ENCODE measurements around the gene SMYD3.

The SMYD3 gene

DNA sequence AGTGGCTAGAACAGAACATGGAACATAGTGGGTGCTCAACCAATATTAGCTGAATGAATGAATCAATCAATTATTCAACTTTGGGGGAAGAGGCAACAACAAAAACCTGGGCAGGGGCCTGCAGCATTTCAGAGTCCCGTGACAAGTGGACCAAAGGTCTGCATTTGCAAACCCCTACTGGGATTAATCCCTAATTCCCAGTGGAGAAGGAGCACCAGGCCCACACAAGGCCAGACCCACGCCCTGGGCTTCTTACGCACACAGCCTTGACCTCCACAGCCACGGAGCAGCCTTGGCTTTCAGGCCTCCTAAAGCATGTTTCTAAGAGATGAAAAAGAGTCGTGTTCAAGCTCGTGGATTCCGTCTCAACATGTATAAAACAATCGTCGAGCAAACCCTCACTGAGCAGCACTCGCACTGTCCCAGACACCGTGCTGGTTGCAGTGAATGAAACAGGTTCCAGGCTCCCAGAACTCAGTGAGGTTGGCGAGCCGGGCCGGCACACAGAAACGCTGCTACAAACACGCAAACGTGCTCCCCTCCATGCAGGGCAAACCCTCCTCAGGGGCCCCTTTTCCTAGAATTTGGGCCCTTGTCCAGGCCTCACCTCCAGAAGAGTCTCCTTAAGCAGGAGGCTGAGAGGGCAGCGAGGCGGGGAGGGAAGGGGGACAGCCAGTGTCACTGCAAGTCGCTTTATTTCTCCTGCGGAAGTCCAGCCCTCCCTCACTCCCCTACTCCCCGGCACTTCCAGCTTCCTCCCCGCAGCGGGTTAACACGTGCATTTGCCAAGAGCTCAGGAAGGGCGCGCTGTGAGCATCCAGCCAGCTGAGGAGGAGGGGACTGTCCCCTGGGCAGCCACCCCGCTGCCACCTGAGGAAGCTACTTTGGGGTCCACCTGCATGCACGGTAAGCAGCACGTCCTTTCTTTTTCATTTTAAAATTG lies 795.8 kb downstream of the SMYD3 start:
- TF ChIP-seq POLR2A (IDR thresholded peaks at IDR 0.05; ENCODE audit: low read length), result no peak
- TF ChIP-seq GATA1 (IDR thresholded peaks at IDR 0.05; ENCODE audit: low read depth, low read length), result no peak
- no peak for DNase-seq

DNA sequence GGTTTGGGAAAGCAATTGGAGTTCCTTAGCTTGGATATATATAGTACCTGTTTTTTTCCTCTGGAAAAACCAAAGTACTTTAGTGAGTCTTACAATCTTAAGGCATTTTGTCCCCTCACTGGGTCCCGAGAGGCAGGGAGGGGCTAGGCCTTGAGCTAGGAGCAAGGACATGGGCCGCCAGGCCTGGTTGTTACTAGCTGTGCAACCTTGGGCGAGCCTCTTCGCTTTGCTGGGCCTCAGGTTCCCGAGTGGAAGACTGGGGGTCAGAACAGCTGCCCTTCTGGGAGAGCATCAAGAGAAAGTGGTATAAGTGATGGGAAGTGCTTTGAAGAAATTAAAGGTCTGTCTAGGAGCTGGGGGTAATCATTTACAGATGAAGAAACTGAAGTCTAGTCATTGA lies 799.1 kb downstream of the SMYD3 start:
- no peak for DNase-seq
- TF ChIP-seq GATA1 (IDR thresholded peaks at IDR 0.05; ENCODE audit: low read depth, low read length), result no peak
- TF ChIP-seq POLR2A (IDR thresholded peaks at IDR 0.05; ENCODE audit: low read length), result no peak

DNA sequence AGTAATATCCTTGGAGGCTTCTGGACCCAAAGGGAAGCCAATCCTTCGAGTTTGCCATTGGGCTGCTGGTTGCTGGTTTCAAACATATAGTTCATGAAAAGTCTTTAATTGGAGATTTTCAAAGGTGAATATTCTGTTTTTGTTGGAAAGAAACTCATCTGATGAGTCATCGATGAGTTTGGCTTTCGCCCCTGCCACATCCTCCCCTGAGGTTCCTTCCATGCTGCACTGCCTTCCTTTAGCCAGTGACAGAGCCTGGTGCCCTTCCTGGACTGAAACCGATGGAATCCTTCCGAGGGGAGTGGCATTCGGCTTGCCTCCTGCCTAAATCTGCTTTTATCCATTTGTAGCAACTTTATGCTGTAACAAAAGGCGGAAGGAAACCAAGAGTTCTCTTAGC lies 802.3 kb downstream of the SMYD3 start:
- no peak for DNase-seq
- TF ChIP-seq POLR2A (IDR thresholded peaks at IDR 0.05; ENCODE audit: low read length), result no peak
- no peak for TF ChIP-seq GATA1 (IDR thresholded peaks at IDR 0.05; ENCODE audit: low read depth, low read length)

DNA sequence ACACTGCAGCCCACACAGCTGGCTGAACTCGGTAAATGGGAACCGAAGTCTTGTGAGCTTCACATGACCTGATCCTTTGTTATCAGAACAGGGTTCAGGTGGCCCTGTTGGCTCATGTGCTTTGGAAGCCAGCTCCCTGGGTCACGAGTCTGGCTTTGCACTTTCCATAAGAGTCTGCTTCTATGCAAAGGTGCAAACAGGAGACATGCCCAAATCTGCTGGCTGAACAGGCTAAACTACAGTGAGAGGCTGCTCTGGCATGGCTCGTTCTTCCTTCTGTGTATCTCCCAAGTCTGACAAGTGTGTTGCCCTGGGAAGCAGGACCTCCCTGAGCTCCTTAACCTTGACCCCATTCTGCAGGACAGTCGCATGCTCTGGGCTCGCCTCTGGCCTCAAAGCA lies 802.7 kb downstream of the SMYD3 start:
- TF ChIP-seq POLR2A (IDR thresholded peaks at IDR 0.05; ENCODE audit: low read length) (no peak), GATA1 (IDR thresholded peaks at IDR 0.05; ENCODE audit: low read depth, low read length) (no peak)
- DNase-seq, result no peak

DNA sequence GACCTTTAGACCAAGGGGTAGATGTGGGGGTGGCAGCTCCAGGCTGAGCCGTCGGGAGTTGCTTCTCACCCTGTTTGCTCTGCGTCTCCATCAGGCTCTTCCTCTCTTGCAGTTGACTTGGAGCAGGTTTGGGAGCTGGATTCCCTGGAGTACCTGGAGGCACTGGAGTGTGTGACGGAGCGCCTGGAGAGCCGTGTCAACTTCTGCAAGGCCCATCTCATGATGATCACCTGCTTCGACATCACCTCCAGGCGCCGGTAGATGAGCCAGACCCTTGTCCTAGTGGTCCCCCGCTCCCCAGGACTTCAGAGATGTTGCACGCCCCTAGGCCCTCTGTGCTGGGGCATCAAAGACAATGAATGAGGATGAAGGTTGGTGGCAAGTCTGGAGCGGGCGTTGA lies 804.7 kb downstream of the SMYD3 start:
- DNase-seq, result no peak
- TF ChIP-seq POLR2A (IDR thresholded peaks at IDR 0.05; ENCODE audit: low read length), result no peak

DNA sequence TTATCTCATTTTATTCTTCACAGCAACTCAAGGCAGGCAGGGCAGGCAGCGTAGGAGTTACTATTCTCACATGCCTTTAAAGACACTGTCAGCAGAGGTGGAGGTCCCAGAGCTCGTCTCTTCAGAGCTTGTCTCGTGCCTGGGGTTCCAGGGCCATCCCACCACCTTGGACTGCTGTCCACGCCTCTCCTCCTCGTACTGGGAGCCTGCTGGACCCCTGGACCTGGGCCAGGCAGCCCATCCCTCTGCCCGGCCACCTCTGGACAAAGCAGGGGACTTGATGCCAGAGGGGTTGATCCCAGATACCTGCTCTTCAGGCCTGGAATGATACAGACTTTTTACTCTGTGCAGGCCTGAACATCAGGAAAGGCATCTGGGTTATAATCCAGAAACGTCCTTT lies 805.4 kb downstream of the SMYD3 start:
- no peak for TF ChIP-seq POLR2A (IDR thresholded peaks at IDR 0.05; ENCODE audit: low read length)
- TF ChIP-seq GATA1 (IDR thresholded peaks at IDR 0.05; ENCODE audit: low read depth, low read length), result no peak
- DNase-seq, result no peak

DNA sequence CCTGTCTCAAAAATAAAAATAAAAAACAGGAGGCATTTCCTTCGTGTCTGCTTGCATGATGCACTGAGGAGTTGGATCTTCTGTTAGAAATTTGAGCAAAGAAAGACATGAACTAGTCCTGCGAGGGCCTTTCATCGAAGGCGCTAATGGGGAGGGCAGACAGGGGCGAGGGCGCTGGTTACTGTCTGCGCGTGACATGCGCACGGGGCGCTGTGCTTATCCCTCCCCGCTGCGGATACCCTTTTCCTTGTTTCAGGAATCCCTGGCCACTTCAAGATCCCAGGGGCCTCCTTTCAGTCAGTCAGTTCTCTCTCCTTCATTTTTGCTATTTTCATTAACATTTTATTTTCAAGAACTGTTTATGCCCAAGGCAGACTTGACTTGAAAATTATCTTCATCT lies 806.4 kb downstream of the SMYD3 start:
- DNase-seq, result no peak
- TF ChIP-seq POLR2A (IDR thresholded peaks at IDR 0.05; ENCODE audit: low read length) (no peak), GATA1 (IDR thresholded peaks at IDR 0.05; ENCODE audit: low read depth, low read length) (no peak)
